ENCODE data around the gene CDH23. TPM values are rescaled to one million over a fixed set of nuclear protein-coding genes. Genes with fewer than 3 reads are reported as not detected.

CDH23 gene
- polyA plus RNA-seq, 1 donor from 2014 or later, result 6.6 TPM

- H3K4me2 ChIP-seq (ENCODE audit: low read length), result no peak overlapping the region
- H3F3A ChIP-seq (ENCODE audit: insufficient read depth, low read length, poor library complexity, severe bottlenecking), result no peaks in the 10 kb centered on the region
- no peaks in the 10 kb centered on the region for H4K20me1 ChIP-seq (ENCODE audit: insufficient read depth)
- no peak overlapping the region for H3K27ac ChIP-seq (ENCODE audit: low read length)
- no peak overlapping the region for H3K4me3 ChIP-seq (ENCODE audit: low read length)
- no peak overlapping the region for H2AFZ ChIP-seq (ENCODE audit: low read depth, low read length)
- no peaks in the 10 kb centered on the region for H3K27me3 ChIP-seq (ENCODE audit: insufficient read depth, low read depth, low read length)
- no peaks in the 10 kb centered on the region for H3K79me2 ChIP-seq (replicated peaks; ENCODE audit: insufficient read depth, low read length)
- no peaks in the 10 kb centered on the region for H3K9me3 ChIP-seq (ENCODE audit: low read length)
- H3K36me3 ChIP-seq (ENCODE audit: insufficient read depth, low read length), result no peaks in the 10 kb centered on the region
- TF ChIP-seq EZH2 (IDR thresholded peaks at IDR 0.05; ENCODE audit: borderline replicate concordance, insufficient read depth, low read length, poor library complexity, severe bottlenecking) (no peak), POLR2AphosphoS5 (IDR thresholded peaks at IDR 0.05) (no peak), MXI1 (conservative IDR thresholded peaks at IDR 0.05; ENCODE audit: poor library complexity, severe bottlenecking) (no peak), EP300 (conservative IDR thresholded peaks at IDR 0.05; ENCODE audit: poor library complexity, severe bottlenecking) (no peak)
- no peaks in the 10 kb centered on the region for H3K9me2 ChIP-seq (ENCODE audit: insufficient read depth, low read length)
- no peak overlapping the region for H3K9ac ChIP-seq (ENCODE audit: low read length)
Measured at GRCh38 chr10:71595649-71596048, 198.9 kb downstream of the CDH23 start.

GRCh38 chr10:71596127-71596526 lies 199.4 kb downstream of the CDH23 start:
- H3F3A ChIP-seq (ENCODE audit: insufficient read depth, low read length, poor library complexity, severe bottlenecking), result no peaks in the 10 kb centered on the region
- H3K27me3 ChIP-seq (ENCODE audit: insufficient read depth, low read depth, low read length), result no peaks in the 10 kb centered on the region
- TF ChIP-seq RAD21 (conservative IDR thresholded peaks at IDR 0.05) (no peak), EZH2 (IDR thresholded peaks at IDR 0.05; ENCODE audit: borderline replicate concordance, insufficient read depth, low read length, poor library complexity, severe bottlenecking) (no peak), SMC3 (conservative IDR thresholded peaks at IDR 0.05; ENCODE audit: poor library complexity) (no peak), MXI1 (conservative IDR thresholded peaks at IDR 0.05; ENCODE audit: poor library complexity, severe bottlenecking) (no peak), TAF1 (IDR thresholded peaks at IDR 0.05; ENCODE audit: low read depth) (no peak), POLR2AphosphoS5 (IDR thresholded peaks at IDR 0.05) (no peak), EP300 (conservative IDR thresholded peaks at IDR 0.05; ENCODE audit: poor library complexity, severe bottlenecking) (no peak)
- TF ChIP-seq, protein P1, sequence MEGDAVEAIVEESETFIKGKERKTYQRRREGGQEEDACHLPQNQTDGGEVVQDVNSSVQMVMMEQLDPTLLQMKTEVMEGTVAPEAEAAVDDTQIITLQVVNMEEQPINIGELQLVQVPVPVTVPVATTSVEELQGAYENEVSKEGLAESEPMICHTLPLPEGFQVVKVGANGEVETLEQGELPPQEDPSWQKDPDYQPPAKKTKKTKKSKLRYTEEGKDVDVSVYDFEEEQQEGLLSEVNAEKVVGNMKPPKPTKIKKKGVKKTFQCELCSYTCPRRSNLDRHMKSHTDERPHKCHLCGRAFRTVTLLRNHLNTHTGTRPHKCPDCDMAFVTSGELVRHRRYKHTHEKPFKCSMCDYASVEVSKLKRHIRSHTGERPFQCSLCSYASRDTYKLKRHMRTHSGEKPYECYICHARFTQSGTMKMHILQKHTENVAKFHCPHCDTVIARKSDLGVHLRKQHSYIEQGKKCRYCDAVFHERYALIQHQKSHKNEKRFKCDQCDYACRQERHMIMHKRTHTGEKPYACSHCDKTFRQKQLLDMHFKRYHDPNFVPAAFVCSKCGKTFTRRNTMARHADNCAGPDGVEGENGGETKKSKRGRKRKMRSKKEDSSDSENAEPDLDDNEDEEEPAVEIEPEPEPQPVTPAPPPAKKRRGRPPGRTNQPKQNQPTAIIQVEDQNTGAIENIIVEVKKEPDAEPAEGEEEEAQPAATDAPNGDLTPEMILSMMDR (IDR thresholded peaks at IDR 0.05; ENCODE audit: poor library complexity, severe bottlenecking), result no peak
- TF ChIP-seq, protein P2, sequence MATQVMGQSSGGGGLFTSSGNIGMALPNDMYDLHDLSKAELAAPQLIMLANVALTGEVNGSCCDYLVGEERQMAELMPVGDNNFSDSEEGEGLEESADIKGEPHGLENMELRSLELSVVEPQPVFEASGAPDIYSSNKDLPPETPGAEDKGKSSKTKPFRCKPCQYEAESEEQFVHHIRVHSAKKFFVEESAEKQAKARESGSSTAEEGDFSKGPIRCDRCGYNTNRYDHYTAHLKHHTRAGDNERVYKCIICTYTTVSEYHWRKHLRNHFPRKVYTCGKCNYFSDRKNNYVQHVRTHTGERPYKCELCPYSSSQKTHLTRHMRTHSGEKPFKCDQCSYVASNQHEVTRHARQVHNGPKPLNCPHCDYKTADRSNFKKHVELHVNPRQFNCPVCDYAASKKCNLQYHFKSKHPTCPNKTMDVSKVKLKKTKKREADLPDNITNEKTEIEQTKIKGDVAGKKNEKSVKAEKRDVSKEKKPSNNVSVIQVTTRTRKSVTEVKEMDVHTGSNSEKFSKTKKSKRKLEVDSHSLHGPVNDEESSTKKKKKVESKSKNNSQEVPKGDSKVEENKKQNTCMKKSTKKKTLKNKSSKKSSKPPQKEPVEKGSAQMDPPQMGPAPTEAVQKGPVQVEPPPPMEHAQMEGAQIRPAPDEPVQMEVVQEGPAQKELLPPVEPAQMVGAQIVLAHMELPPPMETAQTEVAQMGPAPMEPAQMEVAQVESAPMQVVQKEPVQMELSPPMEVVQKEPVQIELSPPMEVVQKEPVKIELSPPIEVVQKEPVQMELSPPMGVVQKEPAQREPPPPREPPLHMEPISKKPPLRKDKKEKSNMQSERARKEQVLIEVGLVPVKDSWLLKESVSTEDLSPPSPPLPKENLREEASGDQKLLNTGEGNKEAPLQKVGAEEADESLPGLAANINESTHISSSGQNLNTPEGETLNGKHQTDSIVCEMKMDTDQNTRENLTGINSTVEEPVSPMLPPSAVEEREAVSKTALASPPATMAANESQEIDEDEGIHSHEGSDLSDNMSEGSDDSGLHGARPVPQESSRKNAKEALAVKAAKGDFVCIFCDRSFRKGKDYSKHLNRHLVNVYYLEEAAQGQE (IDR thresholded peaks at IDR 0.05; ENCODE audit: borderline replicate concordance), result no peak

More at GRCh38 chr10:71596127-71596526, 199.4 kb downstream of the CDH23 start:
- Histone ChIP-seq H3K36me3 (ENCODE audit: insufficient read depth, low read length) (no peaks in the 10 kb centered on the region), H3K4me2 (ENCODE audit: low read length) (no peak overlapping the region), H2AFZ (ENCODE audit: low read depth, low read length) (no peak overlapping the region), H4K20me1 (ENCODE audit: insufficient read depth) (no peaks in the 10 kb centered on the region), H3K9me2 (ENCODE audit: insufficient read depth, low read length) (no peaks in the 10 kb centered on the region), H3K9ac (ENCODE audit: low read length) (no peak overlapping the region), H3K79me2 (replicated peaks; ENCODE audit: insufficient read depth, low read length) (no peaks in the 10 kb centered on the region), H3K4me3 (ENCODE audit: low read length) (no peak overlapping the region), H3K9me3 (ENCODE audit: low read length) (no peaks in the 10 kb centered on the region), H3K27ac (ENCODE audit: low read length) (no peak overlapping the region)

Data from neural cell (in vitro differentiated cells).